HG03575 (cell line): ENCODE measurements around the gene TFR2.

Experiments used
- ATAC-seq: cut with Tn5 transposase; IDR thresholded peaks from one replicate; pipeline ENCODE4 v1.9.1; 2021; ENCODE audit not compliant: unreplicated experiment, insufficient number of reproducible peaks, low FRiP score; ENCODE audit errors: extremely low read depth

Gene TFR2

GRCh38 chr7:100621554-100621953 is 19.8 kb downstream of the TFR2 start:
- ATAC-seq: no peak

DNA sequence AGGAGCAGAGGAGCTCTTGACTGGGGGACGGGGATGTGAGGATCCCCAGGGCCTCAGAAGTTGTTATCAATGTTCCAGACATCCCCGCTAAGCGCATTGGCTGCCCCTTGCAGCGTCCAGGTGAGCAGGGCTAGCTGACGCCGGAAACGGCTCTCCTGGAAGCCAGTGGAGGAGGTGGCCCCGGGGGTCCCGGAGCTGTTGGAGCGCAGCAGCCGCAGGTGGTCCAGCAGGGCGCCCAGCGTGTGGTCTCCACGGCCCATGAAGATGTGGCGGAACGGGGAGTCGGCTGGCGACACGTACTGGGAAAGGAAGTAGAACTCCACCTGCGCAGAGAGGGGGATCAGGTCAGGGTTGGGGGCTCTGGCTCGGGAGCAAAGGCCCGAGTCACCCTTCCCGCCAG is 20.5 kb downstream of the TFR2 start:
- ATAC-seq: no peak

DNA sequence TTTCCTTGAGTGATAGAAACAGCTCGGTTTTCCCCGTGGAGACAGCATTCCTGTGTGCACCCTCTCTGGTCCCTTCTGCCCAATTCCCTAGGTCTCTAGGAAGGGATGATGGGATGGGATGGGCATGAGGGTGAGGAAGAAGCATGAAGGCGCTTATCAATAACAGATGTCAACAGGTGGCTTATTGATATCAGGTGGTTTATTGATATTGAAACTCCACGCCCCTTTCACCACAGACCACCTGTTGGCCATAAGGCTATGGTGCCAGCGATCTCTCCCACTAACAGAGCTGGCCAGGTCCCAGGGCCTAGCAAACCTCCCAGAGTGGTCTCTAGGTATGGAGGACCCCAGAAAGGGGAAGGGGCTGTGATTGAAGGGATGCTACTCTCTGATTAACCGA is 21.1 kb downstream of the TFR2 start:
- ATAC-seq: no peak

- no peak for ATAC-seq
Observed at GRCh38 chr7:100614308-100614861, 27.0 kb downstream of the TFR2 start.

DNA sequence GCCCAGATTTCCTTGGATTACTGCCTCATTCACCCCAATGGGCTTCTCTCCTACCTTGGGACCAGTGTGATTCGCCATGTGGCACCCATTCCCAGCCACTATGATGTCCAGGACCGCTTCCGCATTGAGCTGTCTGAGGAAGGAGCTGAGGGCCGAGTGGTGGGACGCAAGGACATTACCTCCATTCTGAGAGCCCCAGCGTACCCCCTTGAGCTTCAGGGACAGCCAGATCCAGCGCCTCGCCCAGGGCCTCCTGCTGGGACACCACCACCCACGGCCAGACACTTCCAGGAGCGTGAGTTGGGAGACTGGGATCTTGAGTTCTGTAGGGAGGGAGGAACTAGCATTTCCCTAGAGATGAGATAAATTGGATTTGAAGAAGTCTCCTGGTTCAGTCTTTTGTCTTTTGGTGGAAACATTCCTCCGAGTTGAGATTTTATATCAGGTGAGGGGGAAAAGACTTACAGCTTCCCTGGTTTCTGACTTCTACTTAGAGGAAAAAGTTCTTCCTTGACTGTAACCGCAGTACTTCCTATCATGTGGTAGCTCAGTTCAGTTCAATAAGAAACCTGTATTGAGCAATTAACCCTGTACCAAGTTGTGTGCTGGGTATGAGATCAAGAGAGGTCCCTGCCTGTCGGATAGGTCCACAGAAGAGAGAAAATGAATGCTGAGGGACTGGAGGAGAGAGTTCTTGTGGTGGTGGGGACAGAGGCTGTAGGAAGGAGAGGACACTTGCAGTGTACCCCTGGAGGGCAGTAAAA is 27.8 kb downstream of the TFR2 start:
- ATAC-seq: no peak

DNA sequence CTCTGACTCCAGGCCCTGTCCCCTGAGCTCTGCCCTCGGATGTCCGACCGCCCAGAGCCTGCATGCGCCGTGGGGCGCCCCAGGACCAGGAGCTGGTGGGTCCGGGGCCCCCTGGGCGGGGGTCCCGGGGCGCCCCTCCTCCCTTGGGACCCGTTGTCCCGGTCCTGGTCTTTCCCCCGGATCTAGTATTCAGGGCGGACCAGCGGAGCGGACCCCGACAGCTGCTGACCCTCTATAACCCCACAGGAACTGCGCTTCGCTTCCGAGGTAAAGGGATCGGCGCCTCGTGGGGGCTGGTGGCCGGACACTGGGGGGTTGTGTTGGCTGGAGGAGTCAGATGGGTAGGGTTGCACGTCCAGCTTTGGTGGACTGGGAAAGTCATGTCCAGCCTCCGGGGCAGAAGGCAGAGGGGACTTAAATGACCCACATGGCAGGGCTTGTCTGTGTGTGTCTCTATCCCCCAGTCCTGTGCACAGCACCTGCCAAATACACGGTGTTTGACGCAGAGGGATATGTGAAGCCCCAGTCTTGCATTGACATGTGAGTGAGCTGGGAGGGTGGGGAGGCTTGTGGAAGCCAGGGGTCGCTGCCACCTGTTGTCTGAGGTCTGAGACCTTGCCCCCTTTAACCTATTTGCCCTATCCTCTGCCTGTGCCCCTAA is 28.5 kb downstream of the TFR2 start:
- ATAC-seq: no peak

DNA sequence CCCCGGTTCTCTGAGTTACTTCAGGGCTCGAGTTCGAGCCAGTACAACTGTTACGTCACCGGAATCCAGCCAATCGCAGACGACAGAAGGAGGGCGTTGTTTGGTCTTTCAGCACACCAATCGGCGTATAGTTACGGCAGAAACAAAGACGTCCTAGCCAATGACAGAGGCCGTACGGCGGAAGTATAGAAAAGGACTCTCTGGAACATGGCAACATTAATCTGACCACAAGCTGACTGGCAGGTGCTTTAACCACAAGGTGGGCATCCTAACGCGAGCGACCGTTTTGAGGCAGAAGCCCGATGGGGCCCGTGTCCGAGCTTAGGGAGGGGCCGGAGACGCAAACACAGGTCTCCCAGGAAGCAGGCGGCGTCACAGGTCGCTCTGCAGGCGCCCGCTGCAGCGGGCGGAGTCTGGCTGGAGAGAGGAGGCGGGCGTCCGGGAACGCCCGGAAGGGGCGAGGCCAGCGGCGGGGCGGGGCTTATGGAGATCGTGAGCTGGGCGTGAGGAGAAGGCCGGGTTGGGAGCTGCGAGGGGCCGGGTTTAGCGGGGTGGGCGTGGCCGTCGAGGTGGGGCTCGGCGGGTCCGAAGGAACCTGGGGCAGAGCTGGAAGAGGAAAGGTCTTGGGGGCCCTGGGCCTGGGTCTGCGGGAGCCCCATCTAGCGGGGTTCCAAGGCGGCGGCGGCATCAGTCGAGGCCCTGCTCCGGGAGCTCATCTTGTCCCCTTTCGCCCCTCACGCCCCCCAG is 29.2 kb downstream of the TFR2 start, which contains the start of gene MOSPD3:
Gene MOSPD3, plus strand, starts transcription at position 558 of the 747 bp plus-strand sequence. CDS start 252 bp downstream, outside the sequence.
- peak; percentile 76 for ATAC-seq

- ATAC-seq: no peak
Observed at GRCh38 chr7:100609958-100610357, 31.4 kb downstream of the TFR2 start.

DNA sequence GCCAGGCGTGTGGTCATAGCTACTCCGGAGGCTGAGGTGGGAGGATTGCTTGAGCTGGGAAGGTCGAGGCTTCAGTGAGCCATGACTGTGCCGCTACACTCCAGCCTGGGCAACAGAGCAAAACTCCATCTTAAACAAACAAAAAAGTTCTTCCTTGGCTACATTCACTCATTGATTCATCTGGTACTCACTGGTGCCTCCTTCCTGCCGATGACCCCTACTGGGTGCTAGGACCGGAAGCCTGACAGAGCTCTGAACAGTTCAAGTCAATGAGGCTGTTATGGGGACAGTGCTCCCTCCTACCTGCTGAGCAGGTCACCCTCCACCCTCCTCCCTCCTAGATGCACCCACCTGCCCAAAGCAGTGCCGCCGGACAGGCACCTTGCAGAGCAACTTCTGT is 34.2 kb downstream of the TFR2 start:
- no peak for ATAC-seq

DNA sequence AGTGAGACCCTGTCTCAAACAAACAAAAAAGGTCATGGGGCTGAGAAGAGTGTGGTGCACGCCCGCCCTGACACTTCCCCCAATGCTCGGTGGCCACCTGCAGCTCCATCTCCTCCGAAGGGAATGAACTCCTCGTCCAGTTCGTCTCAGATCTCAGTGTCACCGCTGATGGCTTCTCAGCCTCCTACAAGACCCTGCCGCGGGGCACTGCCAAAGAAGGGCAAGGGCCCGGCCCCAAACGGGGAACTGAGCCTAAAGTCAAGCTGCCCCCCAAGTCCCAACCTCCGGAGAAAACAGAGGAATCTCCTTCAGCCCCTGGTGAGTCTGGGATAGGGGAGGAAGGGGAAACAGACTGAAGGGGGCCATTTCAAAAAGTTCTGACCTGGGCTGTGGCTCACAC is 35.0 kb downstream of the TFR2 start:
- no peak for ATAC-seq

DNA sequence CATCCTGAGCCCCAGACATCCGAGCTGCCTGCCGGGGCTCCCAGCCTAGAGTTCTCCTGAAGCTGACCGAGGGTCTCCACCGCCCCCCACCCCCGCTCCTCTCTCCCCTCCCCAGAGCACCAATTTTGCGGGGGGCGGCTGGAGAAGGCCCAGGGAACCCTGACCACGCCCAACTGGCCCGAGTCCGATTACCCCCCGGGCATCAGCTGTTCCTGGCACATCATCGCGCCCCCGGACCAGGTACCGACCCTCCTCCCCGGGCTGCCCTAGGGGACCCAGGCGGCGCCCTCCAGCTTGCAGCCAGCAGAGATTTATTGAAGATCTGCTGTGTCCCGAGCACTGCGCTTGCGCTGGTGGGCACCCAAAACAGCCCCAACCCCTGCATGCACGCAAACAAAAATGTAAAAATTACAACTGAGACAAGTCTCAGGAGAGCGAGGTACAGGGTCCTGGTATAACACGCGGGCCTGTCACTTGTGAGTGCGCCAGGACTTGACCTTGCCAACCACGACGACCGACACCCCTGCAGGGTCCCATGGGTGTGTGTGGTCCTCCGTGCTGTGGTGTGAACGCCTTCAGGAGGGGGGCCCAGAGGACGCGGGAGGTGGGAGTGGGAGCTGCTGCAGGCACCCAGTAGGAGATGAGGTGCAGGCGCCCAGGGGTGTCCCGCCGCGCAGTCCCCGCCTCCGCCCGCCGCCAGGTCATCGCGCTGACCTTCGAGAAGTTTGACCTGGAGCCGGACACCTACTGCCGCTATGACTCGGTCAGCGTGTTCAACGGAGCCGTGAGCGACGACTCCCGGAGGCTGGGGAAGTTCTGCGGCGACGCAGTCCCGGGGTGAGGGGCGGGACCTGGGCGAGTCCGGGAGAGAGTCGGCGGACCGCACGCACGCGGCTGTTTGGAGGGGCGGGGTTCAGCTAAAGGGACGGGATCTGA is 36.1 kb downstream of the TFR2 start:
- ATAC-seq: no peak

DNA sequence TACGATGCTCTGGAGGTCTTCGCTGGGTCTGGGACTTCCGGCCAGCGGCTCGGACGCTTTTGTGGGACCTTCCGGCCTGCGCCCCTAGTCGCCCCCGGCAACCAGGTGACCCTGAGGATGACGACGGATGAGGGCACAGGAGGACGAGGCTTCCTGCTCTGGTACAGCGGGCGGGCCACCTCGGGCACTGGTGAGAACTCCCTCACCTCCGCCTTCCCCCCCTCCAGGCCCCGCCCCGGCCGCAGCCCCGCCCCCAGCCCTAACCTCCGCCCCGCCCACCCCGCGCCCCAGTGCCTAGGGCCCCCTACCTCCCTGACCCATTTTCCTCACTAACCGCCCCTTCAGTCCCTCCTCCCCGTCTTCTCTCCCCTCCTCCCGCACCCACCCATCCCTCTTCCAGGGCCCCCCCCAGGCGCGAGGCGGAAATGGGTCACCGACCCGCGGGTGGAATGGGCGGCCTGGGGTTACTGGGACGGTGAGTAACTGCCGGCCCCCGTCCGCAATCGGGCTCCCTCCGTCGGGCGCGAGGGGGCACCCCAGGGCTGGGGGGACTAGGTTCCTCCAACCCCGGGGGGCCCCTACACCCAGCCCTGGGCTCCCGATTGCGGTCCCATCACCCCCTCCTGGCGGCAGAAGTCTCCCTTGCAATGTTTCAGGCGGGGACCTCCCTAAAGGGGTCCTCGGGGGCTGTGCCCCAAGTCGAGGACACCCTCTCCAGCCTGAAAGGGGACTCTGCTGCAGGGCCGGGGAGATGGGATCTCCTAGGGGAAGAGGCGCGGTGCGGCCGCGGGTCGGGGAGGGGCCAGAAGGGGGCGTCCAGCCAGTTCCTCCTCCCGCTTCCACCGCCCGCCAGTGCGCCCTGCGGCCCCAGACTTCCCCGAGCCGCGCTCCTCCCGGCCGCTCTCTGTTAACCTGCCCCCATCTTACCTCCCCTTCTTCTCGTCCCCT is 37.0 kb downstream of the TFR2 start:
- no peak for ATAC-seq

DNA sequence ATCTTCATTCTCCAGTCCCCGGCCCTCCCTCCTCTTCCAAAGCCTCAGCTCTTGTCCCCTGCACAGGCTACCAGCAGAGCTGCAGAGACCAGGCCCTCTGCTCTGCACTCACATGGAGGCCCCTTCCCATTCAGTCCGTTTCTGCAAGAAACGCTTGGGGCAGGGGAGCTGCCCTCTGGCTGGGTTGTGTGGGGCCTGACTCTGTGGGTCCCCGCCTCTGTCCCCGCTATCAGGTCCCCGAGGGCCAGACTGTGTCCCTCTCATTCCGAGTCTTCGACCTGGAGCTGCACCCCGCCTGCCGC is 37.7 kb downstream of the TFR2 start:
- ATAC-seq: no peak

GRCh38 chr7:100602889-100603725 is 38.2 kb downstream of the TFR2 start:
- ATAC-seq: no peak

- no peak for ATAC-seq
Observed at GRCh38 chr7:100600730-100601038, 40.7 kb downstream of the TFR2 start.

DNA sequence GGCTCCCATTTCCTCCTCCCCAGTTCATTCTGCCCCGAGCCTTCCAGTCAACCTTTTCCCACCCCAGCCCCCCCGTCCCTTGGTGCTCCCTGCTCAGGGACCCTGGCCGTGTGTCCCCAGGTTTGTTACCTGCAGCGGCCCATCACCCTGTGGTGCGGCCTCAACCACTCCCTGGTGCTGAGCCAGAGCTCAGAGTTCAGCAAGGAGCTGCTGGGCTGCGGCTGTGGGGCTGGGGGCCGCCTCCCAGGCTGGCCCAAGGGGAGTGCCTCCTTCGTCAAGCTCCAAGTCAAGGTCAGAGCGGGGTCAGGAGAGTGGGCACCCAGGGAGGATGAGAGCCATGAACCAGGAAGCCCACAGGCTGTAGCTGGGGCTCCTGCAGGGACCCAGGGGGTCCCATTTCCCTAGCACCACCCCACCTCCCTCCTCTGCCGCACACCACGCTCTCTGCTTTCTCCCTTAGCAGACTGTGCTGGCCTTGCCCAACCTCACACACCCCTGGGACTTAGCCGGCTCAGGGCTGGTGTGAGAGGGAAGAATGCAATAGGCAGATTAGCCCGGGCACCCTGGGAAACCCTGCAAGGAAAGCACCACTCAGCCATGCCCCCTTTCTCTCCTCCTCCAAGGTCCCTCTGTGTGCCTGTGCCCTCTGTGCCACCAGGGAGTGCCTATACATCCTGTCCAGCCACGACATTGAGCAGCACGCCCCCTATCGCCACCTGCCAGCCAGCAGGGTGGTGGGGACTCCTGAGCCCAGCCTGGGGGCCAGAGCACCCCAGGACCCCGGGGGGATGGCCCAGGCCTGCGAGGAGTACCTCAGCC is 41.2 kb downstream of the TFR2 start:
- no peak for ATAC-seq
